ENCODE measurements around the gene PLEKHH3. TPM values are rescaled to one million over a fixed set of nuclear protein-coding genes. Genes with fewer than 3 reads are reported as not detected.

Gene PLEKHH3
- total and polyA plus RNA-seq, 2 of the 4 experiments (the other 2 are of a cell fraction) = 2.9 to 10.5 TPM

- Histone ChIP-seq H2AK5ac (ENCODE audit: low read depth, low read length) (no peak overlapping the region), H2BK5ac (ENCODE audit: low read depth, low read length, poor library complexity, severe bottlenecking) (no peak overlapping the region), H3K23ac (ENCODE audit: low read depth, low read length) (no peak overlapping the region), H3K4me1 (ENCODE audit: control insufficient read depth, insufficient read depth, low read length) (no peaks in the 10 kb centered on the region), H3K56ac (ENCODE audit: extremely low read depth, insufficient read depth, low read length) (no peak overlapping the region), H3K79me1 (ENCODE audit: low read depth in 1 of 2, low read length in 2 of 2) (no peaks in the 10 kb centered on the region), H2BK20ac (ENCODE audit: low read depth, low read length) (no peak overlapping the region), H3K9me1 (ENCODE audit: insufficient read depth, low read length) (no peaks in the 10 kb centered on the region), H4K91ac (ENCODE audit: insufficient read depth, low read depth, low read length) (no peak overlapping the region), H2BK120ac (ENCODE audit: low read depth, low read length) (no peak overlapping the region), H3K4me3 (ENCODE audit: insufficient read depth, low read depth, low read length) (no peak overlapping the region), H3K36me3 (ENCODE audit: control insufficient read depth, insufficient read depth, low read length) (peaks cover 24% of the 10 kb centered on the region), H2AFZ (replicated peaks; ENCODE audit: low read length, poor library complexity) (no peak overlapping the region), H4K5ac (ENCODE audit: low read depth, low read length) (no peak overlapping the region), H3K27me3 (ENCODE audit: control insufficient read depth, insufficient read depth, low read length) (no peaks in the 10 kb centered on the region), H2BK15ac (ENCODE audit: low read depth, low read length) (no peak overlapping the region), H3K9ac (ENCODE audit: low read depth, low read length) (no peak overlapping the region), H3K18ac (ENCODE audit: low read depth, low read length) (no peak overlapping the region), H4K8ac (ENCODE audit: low read depth in 2 of 2, low read length in 2 of 2) (no peak overlapping the region), H3K4me2 (ENCODE audit: low read depth, low read length) (no peak overlapping the region), H4K20me1 (ENCODE audit: insufficient read depth, low read length) (no peaks in the 10 kb centered on the region), H3K9me3 (ENCODE audit: control insufficient read depth, insufficient read depth, low read length) (no peaks in the 10 kb centered on the region), H2AK9ac (replicated peaks; ENCODE audit: low read depth, low read length, poor library complexity) (no peak overlapping the region), H3K4ac (ENCODE audit: low read depth, low read length) (no peak overlapping the region), H3K14ac (replicated peaks; ENCODE audit: low read depth, low read length) (no peak overlapping the region), H3K27ac (ENCODE audit: insufficient read depth, low read length) (no peak overlapping the region)
- ATAC-seq (ENCODE audit: low read depth) = no peak
- WGBS, 2 experiments (ENCODE audit: extremely low coverage in 2 of 2, insufficient read length in 1 of 2) = no CpG with 5 or more reads among the region's 6 CpGs
- CTCF ChIA-PET = interaction anchor here (0.6 to 1.1 kb wide), 2 partner anchors 11 to 147 kb away, joined by 3 to 6 read pairs; no protein-coding TSS in a partner anchor
- POLR2A ChIA-PET (ENCODE audit: unreplicated experiment) = interaction anchor here (0.7 kb wide), 1 partner anchor 99 kb away, joined by 7 read pairs; the partner anchor contains the start of gene BECN1
- dilution Hi-C loops (cut with HindIII; ENCODE audit: low sequenced_read_pairs, unreplicated experiment) = no loop called here
- intact Hi-C loops (cut with micrococcal nuclease) = no loop called here
- BruUV-seq (replicated peaks) = no TSS peak
- no peak for DNase-seq
- in situ Hi-C loops (cut with MboI; ENCODE audit: low sequenced_read_pairs) = loop anchor here (10.0 kb wide), 1 partner anchor 210 kb away; no protein-coding TSS in a partner anchor
- TF ChIP-seq SMC3 (IDR thresholded peaks at IDR 0.05; ENCODE audit: low read depth, low read length) = no peak
- no peak for TF ChIP-seq USF2 (IDR thresholded peaks at IDR 0.05; ENCODE audit: low read depth, low read length)
- peak; percentile 30; the same call in 1 of the 2 replicates for TF ChIP-seq CEBPB (IDR thresholded peaks at IDR 0.05; ENCODE audit: low read depth, low read length)
- TF ChIP-seq NFE2L2 (IDR thresholded peaks at IDR 0.05; ENCODE audit: low read depth, low read length) = no peak
- no peak for TF ChIP-seq POLR2A (IDR thresholded peaks at IDR 0.05; ENCODE audit: low read depth, low read length)
Observed at GRCh38 chr17:42725143-42725542, 48.3 kb upstream of the PLEKHH3 start.
